ENCODE data around the gene ARMS2.

The ARMS2 gene

GRCh38 chr10:122450353-122450990 lies 4.0 kb upstream of the ARMS2 start:
- peaks cover 62% of the 10 kb centered on the region for H3K27me3 ChIP-seq
- no peaks in the 10 kb centered on the region for H3K4me1 ChIP-seq (ENCODE audit: control insufficient read depth in 1 of 2, insufficient read depth in 1 of 2, low read depth in 1 of 2, low read length in 1 of 2)
- H3K27ac ChIP-seq = no peak overlapping the region
- no peak for TF ChIP-seq CTCF (IDR thresholded peaks at IDR 0.05)
- H3K4me3 ChIP-seq (ENCODE audit: low read depth in 1 of 2, low read length in 1 of 2) = no peak overlapping the region
- H3K9me3 ChIP-seq = no peaks in the 10 kb centered on the region
- H3K36me3 ChIP-seq = no peaks in the 10 kb centered on the region

DNA sequence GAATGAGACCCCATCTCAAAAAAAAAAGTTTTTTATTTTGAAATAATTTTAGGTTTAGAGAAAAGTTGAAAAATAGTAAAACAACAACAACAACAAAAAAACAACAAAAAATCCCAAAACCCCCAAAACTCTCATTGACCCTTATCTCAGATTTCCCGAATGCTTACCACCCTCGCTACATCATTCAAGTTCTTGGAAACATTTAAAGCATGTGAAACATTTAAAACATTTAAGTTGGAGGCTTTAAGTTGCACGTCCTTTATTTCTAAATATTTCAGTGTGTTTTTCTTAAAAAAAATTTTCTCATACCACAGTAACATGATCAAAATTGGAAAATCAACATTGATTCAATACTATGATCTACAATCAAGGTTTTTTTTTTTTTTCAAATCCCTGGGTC lies 382 bp upstream of the ARMS2 start:
- TF ChIP-seq CTCF (IDR thresholded peaks at IDR 0.05) = no peak
- no peaks in the 10 kb centered on the region for H3K4me1 ChIP-seq (ENCODE audit: control insufficient read depth in 1 of 2, insufficient read depth in 1 of 2, low read depth in 1 of 2, low read length in 1 of 2)
- no peaks in the 10 kb centered on the region for H3K36me3 ChIP-seq
- no peaks in the 10 kb centered on the region for H3K9me3 ChIP-seq
- H3K4me3 ChIP-seq (ENCODE audit: low read depth in 1 of 2, low read length in 1 of 2) = no peak overlapping the region
- peaks cover 66% of the 10 kb centered on the region for H3K27me3 ChIP-seq
- no peak overlapping the region for H3K27ac ChIP-seq

- no peaks in the 10 kb centered on the region for H3K9me3 ChIP-seq
- H3K27ac ChIP-seq = no peak overlapping the region
- no peaks in the 10 kb centered on the region for H3K4me1 ChIP-seq (ENCODE audit: control insufficient read depth in 1 of 2, insufficient read depth in 1 of 2, low read depth in 1 of 2, low read length in 1 of 2)
- TF ChIP-seq CTCF (IDR thresholded peaks at IDR 0.05) = no peak
- no peaks in the 10 kb centered on the region for H3K36me3 ChIP-seq
- no peak overlapping the region for H3K4me3 ChIP-seq (ENCODE audit: low read depth in 1 of 2, low read length in 1 of 2)
- peaks cover 66% of the 10 kb centered on the region for H3K27me3 ChIP-seq
Measured at GRCh38 chr10:122455376-122456079, 1.1 kb downstream of the ARMS2 start.

DNA sequence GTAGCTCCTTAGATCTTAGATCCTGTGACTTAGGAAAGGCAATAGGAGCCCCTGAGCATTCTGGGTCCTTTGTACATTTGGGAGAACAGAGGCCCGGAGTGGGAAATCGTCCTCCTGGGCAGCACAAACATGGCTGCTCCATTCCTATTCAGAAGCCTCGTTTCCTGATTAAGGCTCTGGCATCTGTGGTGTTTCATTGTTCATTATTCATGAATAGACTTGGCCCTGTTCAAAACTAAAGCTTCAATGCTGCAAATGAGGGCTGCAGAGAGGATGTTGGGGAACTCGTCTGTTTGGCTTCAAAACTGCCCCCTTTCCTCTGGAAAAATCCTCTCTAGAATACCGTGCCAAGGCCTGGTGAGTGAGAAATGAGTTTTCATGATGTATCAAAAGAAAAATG lies 3.5 kb downstream of the ARMS2 start:
- peaks cover 0 to 3% of the 10 kb centered on the region in 2 experiments for H3K4me1 ChIP-seq (ENCODE audit: control insufficient read depth in 1 of 2, insufficient read depth in 1 of 2, low read depth in 1 of 2, low read length in 1 of 2)
- H3K9me3 ChIP-seq = no peaks in the 10 kb centered on the region
- TF ChIP-seq CTCF (IDR thresholded peaks at IDR 0.05) = no peak
- no peak overlapping the region for H3K4me3 ChIP-seq (ENCODE audit: low read depth in 1 of 2, low read length in 1 of 2)
- peaks cover 83% of the 10 kb centered on the region for H3K27me3 ChIP-seq
- H3K27ac ChIP-seq = no peak overlapping the region
- H3K36me3 ChIP-seq = no peaks in the 10 kb centered on the region

- Histone ChIP-seq H3K27me3 (peaks cover 91% of the 10 kb centered on the region), H3K4me3 (ENCODE audit: low read depth in 1 of 2, low read length in 1 of 2) (no peak overlapping the region), H3K4me1 (ENCODE audit: control insufficient read depth in 1 of 2, insufficient read depth in 1 of 2, low read depth in 1 of 2, low read length in 1 of 2) (peaks cover 0 to 3% of the 10 kb centered on the region in 2 experiments), H3K9me3 (no peaks in the 10 kb centered on the region), H3K36me3 (no peaks in the 10 kb centered on the region), H3K27ac (no peak overlapping the region)
- TF ChIP-seq CTCF (IDR thresholded peaks at IDR 0.05) = no peak
Measured at GRCh38 chr10:122458693-122459092, 4.2 kb downstream of the ARMS2 start.

Data from neutrophil (primary cell).